ENCODE results near the gene ARHGAP6. TPM values are rescaled to one million over a fixed set of nuclear protein-coding genes. Genes with fewer than 3 reads are reported as not detected.

The ARHGAP6 gene
- total RNA-seq, 1 experiment from 2014 or later = 0.10 TPM

DNA sequence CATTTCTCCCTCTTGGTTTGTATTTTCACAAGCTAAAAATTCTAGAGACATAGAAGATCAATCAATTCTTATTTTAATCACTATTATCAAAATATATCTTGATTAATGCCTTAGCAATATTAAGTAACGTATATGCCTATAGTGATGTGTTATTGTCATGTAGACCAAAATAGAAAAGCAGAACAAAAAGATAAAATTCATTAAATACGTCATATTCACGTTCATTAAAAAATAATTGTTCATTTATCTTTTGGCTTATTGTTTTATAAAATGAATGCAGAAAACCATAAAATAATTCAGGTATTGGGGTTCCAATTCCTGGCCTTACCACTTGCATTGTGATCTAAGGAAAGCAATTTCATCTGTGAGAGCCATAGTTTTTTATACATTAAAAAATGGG, 300.3 kb downstream of the ARHGAP6 start:
- H3K4me2 ChIP-seq (ENCODE audit: low read length) = no peak overlapping the region
- ATAC-seq (no peak), DNase-seq (ENCODE audit: low read depth, low spot score) (no peak)
- POLR2A ChIA-PET = no interaction called here
- no peaks in the 10 kb centered on the region for H3K9me2 ChIP-seq (ENCODE audit: insufficient read depth)
- H3K27ac ChIP-seq (ENCODE audit: low read depth, low read length) = no peak overlapping the region
- BruUV-seq (replicated peaks) = no TSS peak
- RAD21 ChIA-PET (ENCODE audit: low non-redundant PET in 1 of 2, low total read pairs in 2 of 2, uncharacterized antibody in 2 of 2, unreplicated experiment in 2 of 2) = no interaction called here
- CTCF ChIA-PET = no interaction called here
- no peaks in the 10 kb centered on the region for H3K79me2 ChIP-seq (ENCODE audit: insufficient read depth, low read length)
- H2AFZ ChIP-seq (ENCODE audit: low read depth, low read length, poor library complexity, severe bottlenecking) = no peak overlapping the region
- no peaks in the 10 kb centered on the region for H4K20me1 ChIP-seq (ENCODE audit: insufficient read depth)
- intact Hi-C loops (cut with micrococcal nuclease) = no loop called here
- no peak overlapping the region for H3K4me3 ChIP-seq (replicated peaks in 1 of 2; ENCODE audit: low read depth in 1 of 2, low read length in 2 of 2)
- H3K9ac ChIP-seq (ENCODE audit: low read length) = no peak overlapping the region
- H3K36me3 ChIP-seq (ENCODE audit: control insufficient read depth in 1 of 2, insufficient read depth in 2 of 2, low read length in 2 of 2) = no peaks in the 10 kb centered on the region
- no peaks in the 10 kb centered on the region for H3K4me1 ChIP-seq (ENCODE audit: control insufficient read depth in 1 of 2, insufficient read depth in 2 of 2, low read length in 2 of 2)
- no peaks in the 10 kb centered on the region for H3K27me3 ChIP-seq (ENCODE audit: insufficient read depth, low read length)
- H3K9me3 ChIP-seq (ENCODE audit: control insufficient read depth in 1 of 2, insufficient read depth in 1 of 2, low read depth in 1 of 2, low read length in 2 of 2) = no peaks in the 10 kb centered on the region
- TF ChIP-seq, protein P1, sequence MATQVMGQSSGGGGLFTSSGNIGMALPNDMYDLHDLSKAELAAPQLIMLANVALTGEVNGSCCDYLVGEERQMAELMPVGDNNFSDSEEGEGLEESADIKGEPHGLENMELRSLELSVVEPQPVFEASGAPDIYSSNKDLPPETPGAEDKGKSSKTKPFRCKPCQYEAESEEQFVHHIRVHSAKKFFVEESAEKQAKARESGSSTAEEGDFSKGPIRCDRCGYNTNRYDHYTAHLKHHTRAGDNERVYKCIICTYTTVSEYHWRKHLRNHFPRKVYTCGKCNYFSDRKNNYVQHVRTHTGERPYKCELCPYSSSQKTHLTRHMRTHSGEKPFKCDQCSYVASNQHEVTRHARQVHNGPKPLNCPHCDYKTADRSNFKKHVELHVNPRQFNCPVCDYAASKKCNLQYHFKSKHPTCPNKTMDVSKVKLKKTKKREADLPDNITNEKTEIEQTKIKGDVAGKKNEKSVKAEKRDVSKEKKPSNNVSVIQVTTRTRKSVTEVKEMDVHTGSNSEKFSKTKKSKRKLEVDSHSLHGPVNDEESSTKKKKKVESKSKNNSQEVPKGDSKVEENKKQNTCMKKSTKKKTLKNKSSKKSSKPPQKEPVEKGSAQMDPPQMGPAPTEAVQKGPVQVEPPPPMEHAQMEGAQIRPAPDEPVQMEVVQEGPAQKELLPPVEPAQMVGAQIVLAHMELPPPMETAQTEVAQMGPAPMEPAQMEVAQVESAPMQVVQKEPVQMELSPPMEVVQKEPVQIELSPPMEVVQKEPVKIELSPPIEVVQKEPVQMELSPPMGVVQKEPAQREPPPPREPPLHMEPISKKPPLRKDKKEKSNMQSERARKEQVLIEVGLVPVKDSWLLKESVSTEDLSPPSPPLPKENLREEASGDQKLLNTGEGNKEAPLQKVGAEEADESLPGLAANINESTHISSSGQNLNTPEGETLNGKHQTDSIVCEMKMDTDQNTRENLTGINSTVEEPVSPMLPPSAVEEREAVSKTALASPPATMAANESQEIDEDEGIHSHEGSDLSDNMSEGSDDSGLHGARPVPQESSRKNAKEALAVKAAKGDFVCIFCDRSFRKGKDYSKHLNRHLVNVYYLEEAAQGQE (IDR thresholded peaks at IDR 0.05; ENCODE audit: low read depth) = no peak
- TF ChIP-seq FOSL1 (IDR thresholded peaks at IDR 0.05; ENCODE audit: low read depth) (no peak), EZH2 (IDR thresholded peaks at IDR 0.05) (no peak), RAD21 (IDR thresholded peaks at IDR 0.05; ENCODE audit: low read depth) (no peak), JUND (IDR thresholded peaks at IDR 0.05) (no peak), SP1 (IDR thresholded peaks at IDR 0.05; ENCODE audit: low read depth) (no peak), ZNF274 (IDR thresholded peaks at IDR 0.05; ENCODE audit: low read depth, low read length) (no peak), TCF7L2 (IDR thresholded peaks at IDR 0.05; ENCODE audit: borderline replicate concordance, extremely low read depth, insufficient read depth, insufficient read length) (no peak), EZH2phosphoT487 (IDR thresholded peaks at IDR 0.05; ENCODE audit: borderline replicate concordance) (no peak), YY1 (IDR thresholded peaks at IDR 0.05; ENCODE audit: extremely low read depth, insufficient replicate concordance, low read depth, low read length) (no peak), CBX3 (IDR thresholded peaks at IDR 0.05; ENCODE audit: low read depth) (no peak), CEBPB (IDR thresholded peaks at IDR 0.05; ENCODE audit: low read depth) (no peak), ZFX (IDR thresholded peaks at IDR 0.05) (no peak), EGR1 (IDR thresholded peaks at IDR 0.05; ENCODE audit: low read depth) (no peak), POLR2AphosphoS5 (IDR thresholded peaks at IDR 0.05; ENCODE audit: low read depth, low read length) (no peak), SIN3A (IDR thresholded peaks at IDR 0.05; ENCODE audit: low read depth) (no peak)
- TF ChIP-seq, protein P2, sequence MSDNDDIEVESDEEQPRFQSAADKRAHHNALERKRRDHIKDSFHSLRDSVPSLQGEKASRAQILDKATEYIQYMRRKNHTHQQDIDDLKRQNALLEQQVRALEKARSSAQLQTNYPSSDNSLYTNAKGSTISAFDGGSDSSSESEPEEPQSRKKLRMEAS (IDR thresholded peaks at IDR 0.05) = no peak
- TF ChIP-seq, protein P3, sequence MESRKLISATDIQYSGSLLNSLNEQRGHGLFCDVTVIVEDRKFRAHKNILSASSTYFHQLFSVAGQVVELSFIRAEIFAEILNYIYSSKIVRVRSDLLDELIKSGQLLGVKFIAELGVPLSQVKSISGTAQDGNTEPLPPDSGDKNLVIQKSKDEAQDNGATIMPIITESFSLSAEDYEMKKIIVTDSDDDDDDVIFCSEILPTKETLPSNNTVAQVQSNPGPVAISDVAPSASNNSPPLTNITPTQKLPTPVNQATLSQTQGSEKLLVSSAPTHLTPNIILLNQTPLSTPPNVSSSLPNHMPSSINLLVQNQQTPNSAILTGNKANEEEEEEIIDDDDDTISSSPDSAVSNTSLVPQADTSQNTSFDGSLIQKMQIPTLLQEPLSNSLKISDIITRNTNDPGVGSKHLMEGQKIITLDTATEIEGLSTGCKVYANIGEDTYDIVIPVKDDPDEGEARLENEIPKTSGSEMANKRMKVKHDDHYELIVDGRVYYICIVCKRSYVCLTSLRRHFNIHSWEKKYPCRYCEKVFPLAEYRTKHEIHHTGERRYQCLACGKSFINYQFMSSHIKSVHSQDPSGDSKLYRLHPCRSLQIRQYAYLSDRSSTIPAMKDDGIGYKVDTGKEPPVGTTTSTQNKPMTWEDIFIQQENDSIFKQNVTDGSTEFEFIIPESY (IDR thresholded peaks at IDR 0.05; ENCODE audit: extremely low read depth, insufficient replicate concordance, low read length) = no peak
- TF ChIP-seq, protein P4, sequence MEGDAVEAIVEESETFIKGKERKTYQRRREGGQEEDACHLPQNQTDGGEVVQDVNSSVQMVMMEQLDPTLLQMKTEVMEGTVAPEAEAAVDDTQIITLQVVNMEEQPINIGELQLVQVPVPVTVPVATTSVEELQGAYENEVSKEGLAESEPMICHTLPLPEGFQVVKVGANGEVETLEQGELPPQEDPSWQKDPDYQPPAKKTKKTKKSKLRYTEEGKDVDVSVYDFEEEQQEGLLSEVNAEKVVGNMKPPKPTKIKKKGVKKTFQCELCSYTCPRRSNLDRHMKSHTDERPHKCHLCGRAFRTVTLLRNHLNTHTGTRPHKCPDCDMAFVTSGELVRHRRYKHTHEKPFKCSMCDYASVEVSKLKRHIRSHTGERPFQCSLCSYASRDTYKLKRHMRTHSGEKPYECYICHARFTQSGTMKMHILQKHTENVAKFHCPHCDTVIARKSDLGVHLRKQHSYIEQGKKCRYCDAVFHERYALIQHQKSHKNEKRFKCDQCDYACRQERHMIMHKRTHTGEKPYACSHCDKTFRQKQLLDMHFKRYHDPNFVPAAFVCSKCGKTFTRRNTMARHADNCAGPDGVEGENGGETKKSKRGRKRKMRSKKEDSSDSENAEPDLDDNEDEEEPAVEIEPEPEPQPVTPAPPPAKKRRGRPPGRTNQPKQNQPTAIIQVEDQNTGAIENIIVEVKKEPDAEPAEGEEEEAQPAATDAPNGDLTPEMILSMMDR (IDR thresholded peaks at IDR 0.05 in 2 of 3, conservative IDR thresholded peaks at IDR 0.05 in 1 of 3; ENCODE audit: borderline replicate concordance in 1 of 3, insufficient read depth in 1 of 3, low read depth in 2 of 3, low read length in 2 of 3) = no peak

Measured in HCT116 (cell line).